ENCODE measurements around the gene PUM2.

DNA sequence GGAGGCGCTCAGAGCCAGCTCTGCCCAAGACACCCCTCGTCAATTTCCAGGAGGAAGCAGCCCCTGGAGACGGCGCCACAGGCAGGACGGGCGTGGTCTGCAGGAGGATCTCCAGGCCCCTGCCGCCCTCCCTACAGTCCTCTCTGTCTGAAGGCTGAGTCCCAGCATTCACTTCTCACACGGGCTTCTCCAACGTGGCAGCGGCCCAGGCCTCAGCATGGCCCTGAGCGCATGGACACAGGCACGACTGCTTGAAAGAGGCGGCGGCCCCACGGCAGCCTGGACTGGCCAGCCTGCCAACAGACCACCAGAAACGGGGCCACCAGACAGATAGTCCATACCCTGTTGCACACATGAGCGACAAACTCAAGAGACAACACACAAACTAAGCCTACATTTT lies 149.0 kb downstream of the PUM2 start:
- TF ChIP-seq, protein P1, sequence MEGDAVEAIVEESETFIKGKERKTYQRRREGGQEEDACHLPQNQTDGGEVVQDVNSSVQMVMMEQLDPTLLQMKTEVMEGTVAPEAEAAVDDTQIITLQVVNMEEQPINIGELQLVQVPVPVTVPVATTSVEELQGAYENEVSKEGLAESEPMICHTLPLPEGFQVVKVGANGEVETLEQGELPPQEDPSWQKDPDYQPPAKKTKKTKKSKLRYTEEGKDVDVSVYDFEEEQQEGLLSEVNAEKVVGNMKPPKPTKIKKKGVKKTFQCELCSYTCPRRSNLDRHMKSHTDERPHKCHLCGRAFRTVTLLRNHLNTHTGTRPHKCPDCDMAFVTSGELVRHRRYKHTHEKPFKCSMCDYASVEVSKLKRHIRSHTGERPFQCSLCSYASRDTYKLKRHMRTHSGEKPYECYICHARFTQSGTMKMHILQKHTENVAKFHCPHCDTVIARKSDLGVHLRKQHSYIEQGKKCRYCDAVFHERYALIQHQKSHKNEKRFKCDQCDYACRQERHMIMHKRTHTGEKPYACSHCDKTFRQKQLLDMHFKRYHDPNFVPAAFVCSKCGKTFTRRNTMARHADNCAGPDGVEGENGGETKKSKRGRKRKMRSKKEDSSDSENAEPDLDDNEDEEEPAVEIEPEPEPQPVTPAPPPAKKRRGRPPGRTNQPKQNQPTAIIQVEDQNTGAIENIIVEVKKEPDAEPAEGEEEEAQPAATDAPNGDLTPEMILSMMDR (IDR thresholded peaks at IDR 0.05 in 4 of 5, conservative IDR thresholded peaks at IDR 0.05 in 1 of 5) = no peak
- no peak for TF ChIP-seq POLR2A (IDR thresholded peaks at IDR 0.05)

All from gastrocnemius medialis (tissue), 4 donors.